SK-N-MC (cell line): ENCODE measurements around the gene CRTC3.

Experiments
- EZH2 ChIP-seq: fragments of 200-600 bp; sonication (generic); IDR thresholded peaks from one replicate; pipeline ENCODE4 v1.6.1; 2017; ENCODE audit warnings: antibody characterized with exemption
- POLR2AphosphoS5 ChIP-seq: IDR thresholded peaks from 2 replicates; pipeline ENCODE4 v1.6.1; 2012; ENCODE audit warnings: mild to moderate bottlenecking, low read depth, low read length, borderline replicate concordance

- no peak for TF ChIP-seq POLR2AphosphoS5
- TF ChIP-seq EZH2 = no peak
Measured at GRCh38 chr15:90531147-90531546, 1.4 kb downstream of the CRTC3 start.
